ENCODE data around the gene GFY. TPM values are rescaled to one million over a fixed set of nuclear protein-coding genes. Genes with fewer than 3 reads are reported as not detected.

The GFY gene
- total and polyA plus RNA-seq, 9 of the 15 experiments (the other 6 are each of a cell fraction or from before 2014, with no cell fraction given), result 0.06 to 0.40 (median 0.19) TPM; not detected in 3

- TF ChIP-seq NR2F6 (CRISPR knock-in tag; IDR thresholded peaks at IDR 0.05) (no peak), HMG20A (CRISPR knock-in tag; conservative IDR thresholded peaks at IDR 0.05) (no peak), ZNF140 (CRISPR knock-in tag; IDR thresholded peaks at IDR 0.05) (no peak), E2F1 (CRISPR knock-in tag; IDR thresholded peaks at IDR 0.05) (0 out of 2 replicates have a peak, but pooled peaks have one; percentile 29), ZNF696 (CRISPR knock-in tag; conservative IDR thresholded peaks at IDR 0.05) (no peak), ZKSCAN3 (CRISPR knock-in tag; IDR thresholded peaks at IDR 0.05) (no peak), CTCF (IDR thresholded peaks at IDR 0.05 in 2 of 3, conservative IDR thresholded peaks at IDR 0.05 in 1 of 3; ENCODE audit: insufficient read depth in 2 of 3, low read depth in 1 of 3, low read length in 3 of 3) (no peak), SUPT5H (IDR thresholded peaks at IDR 0.05) (peak; percentile 55), EHMT2 (IDR thresholded peaks at IDR 0.05) (no peak), PTTG1 (tag; IDR thresholded peaks at IDR 0.05; ENCODE audit: low read depth) (no peak), ZNF165 (CRISPR knock-in tag; IDR thresholded peaks at IDR 0.05; ENCODE audit: borderline replicate concordance) (no peak), NFYB (IDR thresholded peaks at IDR 0.05; ENCODE audit: extremely low read depth, insufficient read length) (no peak), DPF2 (IDR thresholded peaks at IDR 0.05) (no peak), MED1 (CRISPR knock-in tag; IDR thresholded peaks at IDR 0.05; ENCODE audit: borderline replicate concordance) (no peak), ZFP30 (CRISPR knock-in tag; IDR thresholded peaks at IDR 0.05; ENCODE audit: borderline replicate concordance) (no peak), HNRNPK (IDR thresholded peaks at IDR 0.05; ENCODE audit: low read depth, low read length, poor library complexity, severe bottlenecking) (no peak), RNF2 (IDR thresholded peaks at IDR 0.05) (peak; percentile 75; the same call in 1 of the 2 replicates), RCOR1 (IDR thresholded peaks at IDR 0.05; ENCODE audit: borderline replicate concordance in 1 of 2, low read depth in 2 of 2, low read length in 2 of 2) (no peak), CLOCK (CRISPR knock-in tag; IDR thresholded peaks at IDR 0.05; ENCODE audit: borderline replicate concordance) (no peak), CXXC5 (CRISPR knock-in tag; IDR thresholded peaks at IDR 0.05) (peak; percentile 68), SPI1 (IDR thresholded peaks at IDR 0.05; ENCODE audit: borderline replicate concordance, low read depth, low read length) (no peak), KLF16 (IDR thresholded peaks at IDR 0.05) (no peak), CBFB (CRISPR knock-in tag; IDR thresholded peaks at IDR 0.05) (no peak), FOXK2 (conservative IDR thresholded peaks at IDR 0.05 in 1 of 2, IDR thresholded peaks at IDR 0.05 in 1 of 2; ENCODE audit: low read depth in 2 of 2) (no peak)
Measured at GRCh38 chr19:49387936-49388372, 37.2 kb upstream of the GFY start, which contains the start of gene KASH5 (continued).
